AG20443 (cell line): ENCODE data around the gene NFIX.

Experiments used
- DNase-seq: peaks from one replicate; pipeline ENCODE4 v3.0.0; 2012; ENCODE audit warnings: low spot score, mixed read lengths

Gene NFIX

GRCh38 chr19:13037161-13037560 lies 41.9 kb downstream of the NFIX start:
- DNase-seq = peak; percentile 80

DNA sequence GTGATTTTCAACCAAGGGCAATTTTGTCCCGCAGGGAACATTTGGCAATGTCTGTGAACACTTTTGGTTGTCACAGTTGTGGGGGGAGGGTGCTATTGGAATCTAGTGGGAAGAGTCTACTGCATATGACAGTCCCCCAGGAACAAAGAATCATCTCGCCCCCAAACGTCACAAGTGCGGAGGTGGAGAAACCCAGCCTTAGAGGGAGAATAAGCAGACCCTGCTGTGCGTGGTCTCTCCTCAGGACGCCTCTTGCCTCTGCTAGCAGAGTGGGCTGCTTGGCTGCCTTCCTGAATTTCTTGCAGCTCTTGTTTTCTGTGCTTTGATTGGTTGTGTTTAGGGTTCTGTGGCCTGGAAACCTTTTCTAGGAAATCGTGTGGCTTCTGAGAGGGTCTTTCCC lies 42.5 kb downstream of the NFIX start:
- DNase-seq = no peak

- no peak for DNase-seq
These were observed 43.3 kb downstream of the NFIX start for GRCh38 chr19:13038306-13039210.

DNA sequence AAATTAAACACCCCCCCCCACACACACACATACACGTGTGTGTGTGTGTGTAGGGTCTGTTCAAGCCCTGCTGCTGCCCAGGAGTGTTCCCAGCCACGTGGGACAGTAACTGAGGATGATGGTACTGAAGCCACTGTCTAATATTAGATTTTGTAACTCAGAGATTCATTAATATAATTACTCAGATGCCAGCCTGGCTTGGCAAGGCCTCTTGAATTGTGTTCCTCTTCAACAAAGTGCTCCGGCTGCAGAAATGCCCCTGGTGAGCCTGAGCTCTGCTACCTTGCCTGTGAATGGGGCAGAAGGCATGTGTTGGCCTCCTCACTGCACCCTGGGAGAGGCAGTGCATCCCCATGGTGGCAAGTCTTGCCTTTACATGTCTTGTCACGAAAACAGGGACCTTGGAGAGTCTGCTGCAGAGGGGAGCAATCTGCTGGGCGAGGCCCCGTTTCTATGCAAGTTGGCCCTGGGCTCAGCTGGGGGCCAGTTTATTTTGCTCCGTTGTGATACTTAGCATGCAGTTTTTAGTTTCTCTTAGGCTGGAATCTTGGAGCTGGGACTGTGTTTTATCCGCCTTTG lies 44.0 kb downstream of the NFIX start:
- no peak for DNase-seq

GRCh38 chr19:13040232-13040947 lies 45.1 kb downstream of the NFIX start:
- no peak for DNase-seq

GRCh38 chr19:13040948-13041292 lies 45.6 kb downstream of the NFIX start:
- no peak for DNase-seq

DNA sequence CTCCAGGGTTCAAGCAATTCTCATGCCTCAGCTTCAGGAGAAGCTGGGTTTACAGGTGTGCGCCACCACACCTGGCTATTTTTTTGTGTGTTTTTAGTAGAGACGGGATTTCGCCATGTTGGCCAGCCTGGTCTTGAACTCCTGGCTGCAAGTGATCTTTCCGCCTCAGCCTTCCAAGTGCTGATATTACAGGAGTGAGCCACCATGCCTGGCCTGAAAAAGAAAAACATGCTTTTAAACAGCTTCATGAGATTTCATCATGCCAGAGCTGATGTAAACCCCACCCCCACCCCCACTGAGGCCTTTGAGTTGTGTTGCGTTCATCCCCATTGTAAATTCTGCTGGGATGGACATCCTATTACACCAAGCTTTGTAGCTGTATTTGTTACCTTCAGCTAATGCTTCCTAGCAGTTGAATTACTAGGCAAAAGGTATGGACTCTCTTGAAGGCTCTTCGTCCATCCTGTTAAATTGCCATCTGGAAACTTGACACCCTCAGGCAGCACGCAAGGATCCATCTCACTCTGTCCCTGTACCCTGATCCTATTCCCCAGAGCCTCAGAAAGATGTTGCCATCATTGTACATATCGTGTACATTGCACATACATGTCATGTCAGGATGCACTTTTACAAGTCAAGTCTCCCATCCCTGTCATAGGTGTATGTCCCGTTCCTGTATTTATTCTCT lies 47.3 kb downstream of the NFIX start:
- no peak for DNase-seq

DNA sequence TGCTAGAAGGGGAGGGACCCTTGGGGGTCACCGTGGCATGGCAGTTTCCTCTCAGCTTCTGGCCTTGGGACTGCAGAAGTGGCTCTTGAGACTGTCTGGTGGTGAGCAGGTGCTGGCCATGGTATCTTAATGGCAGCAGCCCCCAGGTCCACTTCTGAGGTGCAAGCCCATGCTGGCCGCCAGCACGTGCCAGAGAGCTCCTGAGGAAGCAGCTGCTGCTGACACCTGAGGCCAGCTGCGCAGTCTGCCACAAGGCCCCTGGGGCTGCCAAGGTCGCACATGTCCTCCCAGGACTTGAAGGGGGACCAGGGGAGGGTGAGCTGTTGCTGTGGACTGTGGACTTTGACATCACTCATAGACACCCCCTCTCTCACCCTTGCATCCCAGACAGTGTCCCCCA lies 48.0 kb downstream of the NFIX start:
- no peak for DNase-seq

- no peak for DNase-seq
These were observed 49.1 kb downstream of the NFIX start for GRCh38 chr19:13044231-13044836.

DNA sequence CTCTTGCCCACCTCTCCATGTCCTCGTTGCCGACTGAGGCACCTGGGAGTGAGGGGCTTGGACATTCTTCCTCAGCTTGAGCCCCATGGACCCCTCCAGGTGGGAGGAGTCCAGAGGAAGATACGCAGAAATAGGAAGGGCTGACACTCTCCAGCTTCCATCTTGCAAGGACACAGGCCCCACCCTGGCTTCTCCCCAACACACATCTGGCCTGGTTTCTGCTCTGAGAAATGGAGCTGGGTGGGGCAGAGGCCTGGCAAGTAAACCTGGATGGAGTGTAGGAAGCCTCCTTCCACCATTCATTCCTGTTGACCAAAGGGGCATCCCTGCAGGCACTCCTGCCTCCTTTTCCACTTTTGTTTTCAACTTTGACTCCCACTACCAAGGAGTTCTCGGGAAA lies 50.5 kb downstream of the NFIX start:
- no peak for DNase-seq

- DNase-seq = no peak
These were observed 52.1 kb downstream of the NFIX start for GRCh38 chr19:13047374-13047773.

DNA sequence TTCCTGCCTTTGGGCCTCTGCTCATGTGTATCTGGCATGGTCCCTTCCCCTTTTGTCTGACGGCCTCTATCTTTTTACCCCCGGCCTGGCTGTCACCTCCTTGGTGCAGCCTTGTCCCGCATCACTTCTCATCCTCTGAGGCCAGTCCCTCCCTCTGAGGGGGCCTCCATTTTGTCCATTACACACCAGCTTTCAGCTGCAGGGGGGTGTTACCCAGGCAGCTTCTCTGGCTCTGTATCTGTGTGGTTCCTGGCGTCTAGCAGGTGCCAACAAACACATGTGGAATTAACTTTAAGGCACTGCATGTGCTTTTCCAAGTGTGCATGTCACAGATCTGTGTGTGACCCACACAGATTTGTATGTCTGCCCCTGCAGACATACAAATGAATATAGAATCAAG lies 55.0 kb downstream of the NFIX start:
- DNase-seq = no peak

DNA sequence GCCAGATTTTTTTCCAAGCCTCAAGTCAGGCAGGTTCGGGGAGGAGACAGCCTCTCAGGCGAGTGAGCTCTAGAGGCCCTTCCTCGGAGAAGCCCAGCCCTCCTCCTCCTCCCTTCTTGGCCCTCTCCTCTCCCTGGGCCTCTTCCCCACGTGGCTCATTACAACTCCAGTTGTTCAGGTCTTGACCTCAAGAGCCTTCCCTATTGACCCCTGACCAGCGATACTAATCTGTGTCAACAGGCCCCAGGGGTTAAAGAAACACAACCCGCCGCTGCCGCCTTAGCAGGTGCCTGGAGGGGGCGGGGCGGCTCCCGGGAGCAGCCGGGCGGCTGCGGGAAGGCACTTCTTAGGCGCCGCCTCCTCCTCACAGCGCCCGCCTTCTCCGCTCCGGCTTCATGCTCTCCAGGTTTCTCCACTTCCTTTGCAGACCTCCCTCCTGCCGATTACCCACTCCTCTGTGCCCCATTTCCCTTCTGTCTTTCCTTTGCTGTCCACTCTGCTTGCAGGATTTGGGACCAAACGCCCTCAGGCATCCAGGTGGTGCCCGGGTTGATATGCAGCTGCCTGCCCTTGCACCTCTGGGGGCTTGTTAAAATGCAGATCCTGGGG lies 56.4 kb downstream of the NFIX start:
- no peak for DNase-seq

DNA sequence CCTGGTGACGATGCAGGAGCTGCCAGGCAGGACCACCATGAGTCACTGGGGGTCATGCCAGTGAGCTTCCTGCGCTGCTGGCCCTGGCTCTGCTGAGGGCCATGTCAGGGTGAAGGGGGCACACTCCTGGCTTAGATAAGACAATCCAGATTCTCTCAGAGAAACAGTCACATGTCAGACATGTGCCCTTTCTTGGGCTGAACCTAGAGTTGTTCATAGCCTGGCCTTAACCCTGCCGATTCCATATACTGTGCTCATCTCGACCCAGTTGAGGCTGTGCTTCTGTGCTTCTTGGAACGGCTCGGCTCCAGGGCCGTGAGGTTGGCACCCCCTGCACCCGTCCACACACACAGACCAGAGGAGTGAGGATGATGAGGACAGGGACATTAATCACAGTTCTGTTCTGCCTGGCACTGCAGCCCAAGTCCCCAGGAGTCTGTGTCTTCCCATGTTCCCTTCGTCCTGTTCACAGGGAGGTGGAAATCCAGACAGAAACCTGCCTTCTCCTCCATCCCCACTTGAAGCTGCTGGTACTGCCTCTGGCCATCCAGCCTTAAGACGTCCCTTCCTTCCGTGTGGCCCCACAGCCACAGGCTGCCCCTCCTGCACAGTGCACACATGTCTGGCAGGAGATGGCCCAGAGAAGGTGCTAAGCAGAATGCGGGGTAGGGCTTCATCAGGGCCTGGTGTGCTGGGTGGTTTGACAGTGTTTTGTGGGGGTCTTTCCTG lies 57.3 kb downstream of the NFIX start:
- DNase-seq = no peak

- no peak for DNase-seq
These were observed 58.0 kb downstream of the NFIX start for GRCh38 chr19:13053238-13053637.

DNA sequence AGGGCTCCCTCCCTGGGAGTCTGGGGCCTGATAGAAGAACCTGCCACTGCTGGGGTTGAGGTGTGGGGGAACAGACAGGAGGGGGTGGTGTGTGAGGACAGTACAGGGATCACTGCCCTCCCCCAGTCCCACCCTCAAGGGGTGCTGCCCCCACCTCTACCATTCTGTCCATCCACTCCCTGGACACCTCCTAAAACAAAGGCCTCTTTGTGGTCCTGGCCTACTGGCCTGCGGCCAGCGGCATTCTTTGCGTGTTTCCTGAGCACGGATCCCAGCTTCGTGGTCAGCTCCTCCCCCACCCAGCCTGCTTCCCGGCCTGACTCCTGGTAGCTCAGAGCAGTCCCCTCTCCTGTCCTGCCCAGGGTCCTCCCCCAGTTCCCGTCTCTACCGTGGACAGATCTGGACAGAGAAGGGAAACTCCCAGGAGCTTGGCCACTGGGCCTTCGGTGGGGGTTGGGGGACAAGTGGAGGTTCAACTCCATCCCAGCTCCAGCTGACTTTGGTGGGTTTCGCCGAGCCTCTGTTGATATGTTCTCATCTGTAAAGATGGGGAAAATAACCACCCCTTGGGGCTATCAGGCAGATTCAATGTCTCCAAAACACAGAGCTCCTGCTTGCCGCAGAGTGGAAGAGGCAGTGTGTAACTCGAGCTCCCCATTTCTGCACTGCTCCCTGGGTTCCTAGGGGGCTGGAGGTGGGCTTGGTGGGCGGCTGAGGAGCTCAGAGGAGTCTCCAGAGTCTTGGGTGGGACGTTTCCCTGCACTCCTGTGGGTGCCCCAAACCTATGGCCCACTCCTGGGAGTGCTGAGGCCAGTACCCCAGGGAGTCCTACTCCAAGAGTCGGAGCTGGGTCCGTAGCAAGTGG lies 58.7 kb downstream of the NFIX start:
- peak; percentile 91 for DNase-seq

DNA sequence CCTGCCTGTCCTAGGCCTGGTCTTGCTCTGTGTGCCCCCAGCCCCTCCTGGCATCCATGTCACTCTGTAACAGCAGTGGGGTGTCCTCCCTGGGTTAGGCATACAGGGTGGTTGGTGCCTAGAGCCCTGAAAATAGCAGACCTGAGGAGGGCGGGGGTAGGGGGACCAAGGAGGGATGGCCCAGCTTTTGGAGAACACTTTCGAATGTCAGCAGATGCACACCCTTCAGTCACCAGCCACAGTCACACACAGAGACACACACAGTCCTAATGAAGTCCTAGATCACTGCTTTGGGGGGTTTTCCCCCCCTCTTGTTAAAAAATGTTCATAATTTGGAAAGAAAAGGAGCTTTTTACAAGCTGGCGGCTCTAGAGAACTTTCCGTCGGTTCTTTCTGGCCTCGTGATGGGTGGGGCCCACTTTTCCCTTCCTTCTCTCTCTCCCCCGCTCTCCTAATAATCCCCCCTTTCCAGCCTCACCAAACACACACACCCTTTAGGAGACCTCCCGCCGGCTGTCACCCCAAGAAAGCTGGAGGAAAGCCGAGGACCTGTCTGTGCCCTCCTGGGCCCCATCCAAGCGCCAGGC lies 59.4 kb downstream of the NFIX start:
- no peak for DNase-seq

DNA sequence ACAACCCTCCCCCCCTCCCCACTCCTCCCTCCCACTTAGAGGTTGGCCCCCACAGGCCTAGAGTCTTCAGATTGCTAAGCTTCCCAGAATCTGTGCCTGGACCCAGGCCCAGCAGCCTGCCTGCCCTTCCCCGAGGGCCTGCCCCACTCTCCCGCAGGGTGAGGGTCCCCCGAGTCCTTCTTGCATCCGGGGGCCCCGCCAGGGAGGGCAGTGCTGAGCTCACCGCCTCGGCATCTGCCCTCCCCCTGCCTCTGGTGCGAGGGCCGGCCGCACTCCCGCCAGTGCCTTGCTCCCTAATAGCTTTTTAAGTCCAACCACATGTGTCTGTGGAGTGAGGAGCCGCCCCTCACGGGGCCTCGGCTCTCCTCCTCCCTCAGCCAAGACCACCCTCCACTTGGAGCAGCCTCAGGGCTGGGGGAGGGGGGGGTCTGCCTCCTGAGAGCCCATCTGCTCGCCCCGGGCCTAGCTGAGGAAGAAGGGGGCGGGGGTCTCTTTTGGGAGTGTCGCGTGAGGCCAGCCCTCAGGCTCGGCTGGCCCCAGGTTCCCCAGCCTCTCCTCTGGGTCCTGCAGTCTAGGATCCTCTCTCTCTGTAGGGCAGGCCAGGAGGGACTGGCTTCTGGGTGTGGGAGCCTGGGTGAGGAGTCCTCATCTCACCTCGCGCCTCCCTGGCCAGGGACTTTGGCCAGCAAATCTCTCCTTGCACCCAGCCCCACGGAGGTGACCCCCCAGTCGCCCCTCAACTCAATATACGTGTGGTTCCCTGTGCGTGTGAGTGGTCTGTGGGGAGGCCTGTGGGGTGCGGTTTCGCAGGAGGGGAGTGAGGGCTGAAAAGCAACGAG lies 60.2 kb downstream of the NFIX start:
- DNase-seq = peak; percentile 91
